Measurements from ENCODE around the gene ARID5A. TPM values are rescaled to one million over a fixed set of nuclear protein-coding genes. Genes with fewer than 3 reads are reported as not detected.

ARID5A gene
- total and polyA plus RNA-seq, 2 of the 13 experiments (the other 11 are each of a cell fraction or from before 2014, with no cell fraction given): 6.0 to 9.5 TPM

- TF ChIP-seq RNF219 (CRISPR knock-in tag; IDR thresholded peaks at IDR 0.05) (no peak), ZNF772 (CRISPR knock-in tag; IDR thresholded peaks at IDR 0.05) (peak; percentile 87), ZNF142 (CRISPR knock-in tag; IDR thresholded peaks at IDR 0.05) (peak; percentile 78; the same call in 1 of the 2 replicates), ZNF746 (CRISPR knock-in tag; IDR thresholded peaks at IDR 0.05) (peak; percentile 73; the same call in 1 of the 2 replicates), MEIS1 (CRISPR knock-in tag; IDR thresholded peaks at IDR 0.05; ENCODE audit: borderline replicate concordance) (peak; percentile 96), SOX5 (CRISPR knock-in tag; IDR thresholded peaks at IDR 0.05; ENCODE audit: borderline replicate concordance) (peak; percentile 80), AKAP8 (CRISPR knock-in tag; IDR thresholded peaks at IDR 0.05) (no peak), ZNF326 (CRISPR knock-in tag; IDR thresholded peaks at IDR 0.05; ENCODE audit: borderline replicate concordance) (no peak), ATF7-NPFF (CRISPR knock-in tag; IDR thresholded peaks at IDR 0.05; ENCODE audit: low read depth) (0 out of 2 replicates have a peak, but pooled peaks have one; percentile 77), ELF3 (CRISPR knock-in tag; IDR thresholded peaks at IDR 0.05) (peak; percentile 96), YY1 (IDR thresholded peaks at IDR 0.05; ENCODE audit: insufficient read depth, insufficient replicate concordance, low read depth, low read length) (peak; percentile 84), SIX4 (CRISPR knock-in tag; IDR thresholded peaks at IDR 0.05) (peak; percentile 76; the same call in 1 of the 2 replicates), ZNF281 (CRISPR knock-in tag; IDR thresholded peaks at IDR 0.05; ENCODE audit: borderline replicate concordance) (peak; percentile 94), ARNT (IDR thresholded peaks at IDR 0.05) (no peak), SMYD3 (CRISPR knock-in tag; IDR thresholded peaks at IDR 0.05) (no peak)
These were observed 20.1 kb downstream of the ARID5A start (continued) for GRCh38 chr2:96556441-96557330.
